Thyroid gland (tissue), 4 donors: Measurements from ENCODE around the gene CBLB.

Experiments used
- POLR2A ChIP-seq, 2 donors: fragments of 450-650 bp; IDR thresholded peaks; one replicate each; pipeline ENCODE4 v1.6.1; 2017; ENCODE audit warnings: antibody characterized with exemption in 2 of 2, mild to moderate bottlenecking in 2 of 2, moderate library complexity in 1 of 2
- TF ChIP-seq, protein P1 (sequence below), 6 experiments: fragments of 200-600 bp in 3 of 6; fragments of 450-650 bp in 3 of 6; sonication (generic) in 3 of 6; IDR thresholded peaks; one replicate each; pipeline ENCODE4 v1.5.1; 2016 to 2019; ENCODE audit warnings: antibody characterized with exemption in 6 of 6, mild to moderate bottlenecking in 2 of 6, inconsistent platforms in 1 of 6, moderate library complexity in 1 of 6

DNA sequence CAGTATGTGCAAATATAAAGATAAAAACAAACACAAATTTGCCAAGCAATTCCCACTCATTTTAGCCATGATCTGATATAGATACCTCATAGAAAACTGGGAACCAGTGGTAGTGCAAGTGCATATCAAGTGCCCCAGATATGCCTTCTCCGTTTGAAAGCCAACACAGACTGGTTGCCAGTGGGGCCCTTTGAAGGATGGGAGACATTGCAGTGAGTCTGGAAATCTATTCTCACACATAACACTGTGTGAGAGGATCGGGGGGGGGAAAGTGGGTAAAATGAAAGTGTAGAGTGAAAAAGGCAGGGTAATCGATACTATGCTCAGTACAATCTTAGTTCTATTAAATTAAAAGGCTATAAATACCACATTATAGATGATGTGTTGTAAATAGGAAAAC lies 83.0 kb downstream of the CBLB start:
- TF ChIP-seq, protein P1, sequence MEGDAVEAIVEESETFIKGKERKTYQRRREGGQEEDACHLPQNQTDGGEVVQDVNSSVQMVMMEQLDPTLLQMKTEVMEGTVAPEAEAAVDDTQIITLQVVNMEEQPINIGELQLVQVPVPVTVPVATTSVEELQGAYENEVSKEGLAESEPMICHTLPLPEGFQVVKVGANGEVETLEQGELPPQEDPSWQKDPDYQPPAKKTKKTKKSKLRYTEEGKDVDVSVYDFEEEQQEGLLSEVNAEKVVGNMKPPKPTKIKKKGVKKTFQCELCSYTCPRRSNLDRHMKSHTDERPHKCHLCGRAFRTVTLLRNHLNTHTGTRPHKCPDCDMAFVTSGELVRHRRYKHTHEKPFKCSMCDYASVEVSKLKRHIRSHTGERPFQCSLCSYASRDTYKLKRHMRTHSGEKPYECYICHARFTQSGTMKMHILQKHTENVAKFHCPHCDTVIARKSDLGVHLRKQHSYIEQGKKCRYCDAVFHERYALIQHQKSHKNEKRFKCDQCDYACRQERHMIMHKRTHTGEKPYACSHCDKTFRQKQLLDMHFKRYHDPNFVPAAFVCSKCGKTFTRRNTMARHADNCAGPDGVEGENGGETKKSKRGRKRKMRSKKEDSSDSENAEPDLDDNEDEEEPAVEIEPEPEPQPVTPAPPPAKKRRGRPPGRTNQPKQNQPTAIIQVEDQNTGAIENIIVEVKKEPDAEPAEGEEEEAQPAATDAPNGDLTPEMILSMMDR (IDR thresholded peaks at IDR 0.05) = no peak
- no peak for TF ChIP-seq POLR2A (IDR thresholded peaks at IDR 0.05)
